Lower leg skin (tissue), 3 donors: ENCODE data around the gene CHIC2.

Source experiments
- POLR2A ChIP-seq, 2 donors: fragments of 450-650 bp; IDR thresholded peaks; one replicate each; pipeline ENCODE4 v1.6.1; 2016 to 2017; ENCODE audit warnings: antibody characterized with exemption in 2 of 2, mild to moderate bottlenecking in 1 of 2, moderate library complexity in 1 of 2
- TF ChIP-seq, protein P1 (sequence below), 3 donors: fragments of 450-650 bp; IDR thresholded peaks; one replicate each; pipeline ENCODE4 v1.5.1; 2016; ENCODE audit warnings: antibody characterized with exemption in 3 of 3, mild to moderate bottlenecking in 3 of 3, moderate library complexity in 2 of 3

DNA sequence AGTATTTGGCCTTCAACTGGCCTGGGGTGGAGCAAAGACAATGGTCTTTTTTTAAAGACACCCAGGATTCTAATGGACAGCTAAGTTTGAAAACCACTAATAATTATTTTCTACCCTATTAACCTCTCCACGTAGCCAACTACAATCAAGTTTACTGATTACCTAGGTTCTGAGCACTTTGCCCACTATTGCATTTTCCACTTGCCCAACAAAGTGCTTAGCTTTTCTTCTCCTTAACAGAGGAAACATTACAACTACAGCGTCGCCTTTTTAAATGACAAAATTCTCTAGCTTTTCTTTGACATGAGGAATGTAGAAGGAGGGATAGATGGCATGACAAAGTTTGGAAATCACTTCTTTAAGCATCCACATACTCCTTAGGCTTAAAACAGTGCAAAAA is 2.0 kb downstream of the CHIC2 start:
- TF ChIP-seq, protein P1, sequence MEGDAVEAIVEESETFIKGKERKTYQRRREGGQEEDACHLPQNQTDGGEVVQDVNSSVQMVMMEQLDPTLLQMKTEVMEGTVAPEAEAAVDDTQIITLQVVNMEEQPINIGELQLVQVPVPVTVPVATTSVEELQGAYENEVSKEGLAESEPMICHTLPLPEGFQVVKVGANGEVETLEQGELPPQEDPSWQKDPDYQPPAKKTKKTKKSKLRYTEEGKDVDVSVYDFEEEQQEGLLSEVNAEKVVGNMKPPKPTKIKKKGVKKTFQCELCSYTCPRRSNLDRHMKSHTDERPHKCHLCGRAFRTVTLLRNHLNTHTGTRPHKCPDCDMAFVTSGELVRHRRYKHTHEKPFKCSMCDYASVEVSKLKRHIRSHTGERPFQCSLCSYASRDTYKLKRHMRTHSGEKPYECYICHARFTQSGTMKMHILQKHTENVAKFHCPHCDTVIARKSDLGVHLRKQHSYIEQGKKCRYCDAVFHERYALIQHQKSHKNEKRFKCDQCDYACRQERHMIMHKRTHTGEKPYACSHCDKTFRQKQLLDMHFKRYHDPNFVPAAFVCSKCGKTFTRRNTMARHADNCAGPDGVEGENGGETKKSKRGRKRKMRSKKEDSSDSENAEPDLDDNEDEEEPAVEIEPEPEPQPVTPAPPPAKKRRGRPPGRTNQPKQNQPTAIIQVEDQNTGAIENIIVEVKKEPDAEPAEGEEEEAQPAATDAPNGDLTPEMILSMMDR (IDR thresholded peaks at IDR 0.05) = no peak
- no peak for TF ChIP-seq POLR2A (IDR thresholded peaks at IDR 0.05)
